ENCODE measurements around the gene PJA1. TPM values are rescaled to one million over a fixed set of nuclear protein-coding genes. Genes with fewer than 3 reads are reported as not detected.

The PJA1 gene
- total RNA-seq, 1 donor from 2014 or later: 18.6 TPM

DNA sequence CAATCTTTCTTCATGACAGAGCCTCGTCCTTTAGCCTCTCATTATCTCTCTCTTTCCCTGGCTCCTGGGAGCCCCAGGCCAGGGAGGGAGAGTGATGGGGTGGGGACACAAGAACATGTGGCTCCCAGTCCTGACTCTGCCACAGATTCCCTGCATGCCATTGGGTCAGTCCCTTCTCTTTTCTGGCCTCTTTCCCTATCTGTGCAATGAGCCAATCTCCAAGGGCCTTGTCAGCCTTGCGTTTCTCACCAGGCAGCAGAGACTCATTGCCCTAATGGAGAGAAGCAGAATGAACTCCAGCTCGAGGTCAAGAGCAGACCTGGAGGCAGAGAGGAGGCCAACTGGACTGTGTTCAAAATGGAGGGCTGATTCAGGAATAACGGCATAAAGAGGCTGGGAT lies 38.4 kb upstream of the PJA1 start:
- H3K36me3 Mint-ChIP-seq (ENCODE audit: low read depth): no peaks in the 10 kb centered on the region
- no peak for TF ChIP-seq CTCF (IDR thresholded peaks at IDR 0.05)
- no peaks in the 10 kb centered on the region for H3K27me3 Mint-ChIP-seq
- no peaks in the 10 kb centered on the region for H3K9me3 Mint-ChIP-seq
- POLR2A ChIA-PET: no interaction called here
- intact Hi-C loops (cut with micrococcal nuclease): no loop called here
- H3K4me1 Mint-ChIP-seq: no peaks in the 10 kb centered on the region
- DNase-seq: no peak
- ATAC-seq (ENCODE audit: low read depth): no peak
- no peak overlapping the region for H3K4me3 Mint-ChIP-seq
- CTCF ChIA-PET: no interaction called here
- no peak overlapping the region for H3K27ac Mint-ChIP-seq

- TF ChIP-seq CTCF (IDR thresholded peaks at IDR 0.05): no peak
- H3K27me3 Mint-ChIP-seq: no peaks in the 10 kb centered on the region
- no peak overlapping the region for H3K4me3 Mint-ChIP-seq
- H3K36me3 Mint-ChIP-seq (ENCODE audit: low read depth): no peaks in the 10 kb centered on the region
- DNase-seq (no peak), ATAC-seq (ENCODE audit: low read depth) (no peak)
- ChIA-PET CTCF (no interaction called here), POLR2A (no interaction called here)
- no peaks in the 10 kb centered on the region for H3K9me3 Mint-ChIP-seq
- no peak overlapping the region for H3K27ac Mint-ChIP-seq
- no peaks in the 10 kb centered on the region for H3K4me1 Mint-ChIP-seq
- intact Hi-C loops (cut with micrococcal nuclease): no loop called here
Observed at GRCh38 chrX:69197690-69198089, 32.4 kb upstream of the PJA1 start.

DNA sequence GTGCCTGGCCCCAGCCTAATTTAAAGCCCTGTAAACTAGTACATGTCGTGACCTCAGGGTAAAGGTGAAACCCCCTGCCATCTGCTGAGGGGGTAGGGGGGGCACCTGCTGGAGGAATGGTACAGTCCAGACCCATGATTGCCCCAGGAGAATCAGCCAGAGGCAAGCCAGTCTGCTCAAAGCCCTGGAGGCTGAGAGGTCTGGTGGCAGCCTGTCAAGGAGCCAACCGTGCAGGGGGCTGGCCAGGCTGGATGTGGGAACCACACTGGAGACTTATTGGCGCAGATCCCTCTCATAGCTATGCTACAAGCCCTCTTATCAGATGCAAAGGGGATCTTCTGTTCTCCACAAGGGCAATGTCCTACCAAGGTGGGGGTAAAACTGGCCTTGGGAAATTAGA lies 31.4 kb upstream of the PJA1 start:
- Mint-ChIP-seq H3K9me3 (no peaks in the 10 kb centered on the region), H3K4me3 (no peak overlapping the region), H3K36me3 (ENCODE audit: low read depth) (no peaks in the 10 kb centered on the region), H3K27me3 (no peaks in the 10 kb centered on the region), H3K27ac (no peak overlapping the region), H3K4me1 (no peaks in the 10 kb centered on the region)
- DNase-seq: no peak
- no peak for ATAC-seq (ENCODE audit: low read depth)
- no peak for TF ChIP-seq CTCF (IDR thresholded peaks at IDR 0.05)
- ChIA-PET CTCF (no interaction called here), POLR2A (no interaction called here)
- intact Hi-C loops (cut with micrococcal nuclease): no loop called here

GRCh38 chrX:69195810-69196209 lies 30.6 kb upstream of the PJA1 start:
- intact Hi-C loops (cut with micrococcal nuclease): no loop called here
- TF ChIP-seq CTCF (IDR thresholded peaks at IDR 0.05): no peak
- Mint-ChIP-seq H3K27ac (no peak overlapping the region), H3K36me3 (ENCODE audit: low read depth) (no peaks in the 10 kb centered on the region), H3K4me3 (no peak overlapping the region), H3K4me1 (no peaks in the 10 kb centered on the region), H3K27me3 (no peaks in the 10 kb centered on the region), H3K9me3 (no peaks in the 10 kb centered on the region)
- ChIA-PET POLR2A (no interaction called here), CTCF (no interaction called here)
- no peak for ATAC-seq (ENCODE audit: low read depth)
- no peak for DNase-seq

DNA sequence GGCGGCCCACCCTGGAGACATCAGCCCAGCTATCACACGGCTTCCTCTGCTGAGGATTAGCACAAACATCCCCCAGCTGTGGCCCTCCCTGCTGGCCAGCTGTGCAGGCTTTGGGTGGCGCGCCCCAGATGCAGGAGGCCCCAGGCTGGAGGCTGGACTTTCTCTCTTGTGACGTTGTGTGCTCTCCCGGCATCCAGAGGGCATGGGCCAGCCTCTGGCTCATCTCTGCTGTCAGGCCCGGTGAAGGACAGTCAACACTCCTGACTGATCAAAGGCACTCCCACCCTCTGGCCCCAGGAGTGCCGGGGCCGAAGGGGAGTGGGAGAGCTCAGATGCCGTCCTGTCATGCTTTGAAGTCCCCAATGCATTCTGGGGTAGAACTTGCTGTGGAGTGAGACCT lies 29.9 kb upstream of the PJA1 start:
- ChIA-PET CTCF (no interaction called here), POLR2A (no interaction called here)
- Mint-ChIP-seq H3K4me3 (no peak overlapping the region), H3K27ac (no peak overlapping the region), H3K36me3 (ENCODE audit: low read depth) (no peaks in the 10 kb centered on the region), H3K4me1 (no peaks in the 10 kb centered on the region), H3K9me3 (no peaks in the 10 kb centered on the region), H3K27me3 (no peaks in the 10 kb centered on the region)
- ATAC-seq (ENCODE audit: low read depth) (no peak), DNase-seq (no peak)
- intact Hi-C loops (cut with micrococcal nuclease): no loop called here
- no peak for TF ChIP-seq CTCF (IDR thresholded peaks at IDR 0.05)

Data from activated B cell treated with CpG ODN at 0.5 μM for 24 hours (primary cell).